NCI-H226 (cell line): ENCODE results near the gene MAGEA9B.
"Not testable (repeated sequence)": the region's sequence is repeated elsewhere in the genome, so short reads cannot be mapped to it uniquely, and the experiment has no call there.

Source experiments
- DNase-seq: peaks from one replicate; pipeline ENCODE4 v3.0.0-alpha.2; 2015

The MAGEA9B gene, protein sequence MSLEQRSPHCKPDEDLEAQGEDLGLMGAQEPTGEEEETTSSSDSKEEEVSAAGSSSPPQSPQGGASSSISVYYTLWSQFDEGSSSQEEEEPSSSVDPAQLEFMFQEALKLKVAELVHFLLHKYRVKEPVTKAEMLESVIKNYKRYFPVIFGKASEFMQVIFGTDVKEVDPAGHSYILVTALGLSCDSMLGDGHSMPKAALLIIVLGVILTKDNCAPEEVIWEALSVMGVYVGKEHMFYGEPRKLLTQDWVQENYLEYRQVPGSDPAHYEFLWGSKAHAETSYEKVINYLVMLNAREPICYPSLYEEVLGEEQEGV

GRCh38 chrX:149587359-149587758 is at the start of gene MAGEA9B:
Gene MAGEA9B, minus strand, starts transcription at chrX:149587459. Its CDS starts 4,280 bp downstream, at chrX:149583179.
- DNase-seq = not testable (repeated sequence)

GRCh38 chrX:149633511-149633910 is 46.3 kb upstream of the MAGEA9B start:
- DNase-seq = no peak

GRCh38 chrX:149631234-149632165 is 44.2 kb upstream of the MAGEA9B start, which contains the start of gene TMEM185A:
Gene TMEM185A, minus strand, starts transcription at chrX:149631792. Its CDS starts 212 bp downstream, at chrX:149631580.
- DNase-seq = peak; percentile 32

GRCh38 chrX:149630681-149631233 is 43.5 kb upstream of the MAGEA9B start:
- DNase-seq = no peak

DNA sequence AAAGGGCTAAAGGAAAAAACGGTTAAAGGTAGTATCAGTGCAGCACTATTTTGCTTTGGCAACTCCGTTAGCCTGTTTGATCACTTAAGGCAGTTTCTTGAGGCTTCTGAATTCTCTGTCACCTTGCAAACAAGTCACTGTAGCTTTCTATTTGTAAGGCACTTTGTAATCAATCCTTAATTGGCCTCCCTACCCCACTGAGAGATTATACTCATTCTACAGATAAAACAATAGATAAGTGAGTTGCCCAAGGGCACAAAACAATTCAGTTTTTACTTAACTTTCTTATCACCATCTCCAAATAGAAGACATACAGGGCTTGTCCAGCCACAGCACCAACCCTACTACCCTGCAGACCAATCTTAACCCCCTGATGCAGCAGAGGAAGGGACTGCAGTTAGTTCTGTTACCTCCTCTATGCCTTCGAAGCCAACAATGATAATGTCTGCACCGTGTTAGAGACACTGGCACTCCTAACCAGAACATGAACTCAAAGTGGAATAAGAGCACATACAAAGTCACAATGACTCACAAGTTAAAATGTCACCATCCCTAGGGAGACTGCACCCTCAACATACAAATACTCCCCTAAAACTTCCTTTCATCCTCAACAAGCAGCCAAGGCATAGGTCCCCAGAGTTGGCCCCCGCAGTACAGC is 42.6 kb upstream of the MAGEA9B start:
- DNase-seq = no peak

GRCh38 chrX:149628768-149629167 is 41.5 kb upstream of the MAGEA9B start:
- DNase-seq = no peak

DNA sequence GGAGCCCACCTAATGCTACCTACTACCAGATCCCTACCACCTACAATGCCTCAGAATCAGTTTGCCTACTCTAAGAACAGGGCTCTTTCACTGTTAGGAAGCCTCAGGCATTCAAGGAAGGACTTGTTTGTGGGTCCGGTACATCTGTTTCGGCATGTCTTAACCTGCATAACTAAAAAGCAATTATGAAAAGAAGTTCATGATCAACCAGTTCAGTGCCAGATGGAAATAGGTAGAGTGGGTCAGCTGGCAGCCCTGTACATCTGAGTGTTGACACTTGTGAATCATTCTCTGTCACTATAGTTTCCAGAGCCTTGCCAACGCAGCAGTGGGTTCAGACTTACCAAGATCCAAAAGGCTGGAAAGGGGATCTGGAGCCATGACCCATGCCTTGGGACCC is 41.0 kb upstream of the MAGEA9B start:
- no peak for DNase-seq

- not testable (repeated sequence) for DNase-seq
These were observed 39.6 kb upstream of the MAGEA9B start for GRCh38 chrX:149626829-149627228.

DNA sequence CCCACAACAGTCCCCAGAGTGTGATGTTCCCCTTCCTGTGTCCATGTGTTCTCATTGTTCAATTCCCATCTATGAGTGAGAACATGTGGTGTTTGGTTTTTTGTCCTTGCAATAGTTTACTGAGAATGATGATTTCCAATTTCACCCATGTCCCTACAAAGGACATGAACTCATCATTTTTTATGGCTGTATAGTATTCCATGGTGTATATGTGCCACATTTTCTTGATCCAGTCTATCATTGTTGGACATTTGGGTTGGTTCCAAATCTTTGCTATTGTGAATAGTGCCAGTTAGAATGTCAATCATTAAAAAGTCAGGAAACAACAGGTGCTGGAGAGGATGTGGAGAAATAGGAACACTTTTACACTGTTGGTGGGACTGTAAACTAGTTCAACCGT is 32.4 kb upstream of the MAGEA9B start:
- DNase-seq = not testable (repeated sequence)

DNA sequence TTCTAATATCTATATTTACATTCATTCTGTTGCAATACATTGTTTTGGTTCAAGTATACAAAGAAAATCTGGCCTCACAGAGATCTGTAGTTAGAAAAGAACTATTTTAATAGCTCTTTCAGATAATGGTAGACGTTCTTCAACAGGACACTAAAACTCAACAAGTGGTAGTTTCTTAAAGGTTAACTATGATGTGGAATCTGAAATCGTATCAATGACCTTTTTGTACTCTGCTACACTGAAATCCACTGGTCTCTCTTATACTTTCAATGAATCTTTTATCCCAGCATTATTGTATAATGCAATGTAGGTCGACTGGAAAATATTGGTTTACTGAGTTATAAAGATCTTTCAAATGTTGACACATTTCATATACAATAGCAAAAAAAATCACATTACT is 31.6 kb upstream of the MAGEA9B start:
- no peak for DNase-seq

DNA sequence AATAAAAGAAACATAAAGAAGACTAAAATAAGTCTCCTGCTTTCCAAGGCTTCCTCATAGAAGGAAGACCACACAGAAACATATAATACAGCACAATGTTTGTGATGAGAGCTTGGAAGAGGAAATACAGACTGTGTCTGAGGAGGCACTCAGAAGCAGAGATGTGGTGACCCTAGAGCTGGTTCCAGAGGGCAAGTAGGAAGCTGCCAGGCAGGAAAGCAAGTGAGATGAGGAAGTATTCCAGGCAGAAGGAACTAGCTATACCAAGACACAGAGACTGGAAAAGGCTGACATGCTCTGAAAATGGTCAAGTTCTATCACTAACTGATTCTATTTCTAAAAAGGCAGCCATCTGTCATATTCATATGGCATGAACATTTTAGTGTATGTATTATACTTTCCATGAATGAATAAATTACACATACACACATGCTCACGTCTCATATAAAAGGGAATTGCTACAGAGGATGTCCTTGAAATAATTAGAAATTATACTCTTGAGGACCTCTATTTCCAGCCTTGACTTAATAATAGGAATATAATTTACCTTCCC is 24.4 kb upstream of the MAGEA9B start:
- DNase-seq = no peak

- DNase-seq = no peak
These were observed 23.3 kb upstream of the MAGEA9B start for GRCh38 chrX:149610511-149610910.

DNA sequence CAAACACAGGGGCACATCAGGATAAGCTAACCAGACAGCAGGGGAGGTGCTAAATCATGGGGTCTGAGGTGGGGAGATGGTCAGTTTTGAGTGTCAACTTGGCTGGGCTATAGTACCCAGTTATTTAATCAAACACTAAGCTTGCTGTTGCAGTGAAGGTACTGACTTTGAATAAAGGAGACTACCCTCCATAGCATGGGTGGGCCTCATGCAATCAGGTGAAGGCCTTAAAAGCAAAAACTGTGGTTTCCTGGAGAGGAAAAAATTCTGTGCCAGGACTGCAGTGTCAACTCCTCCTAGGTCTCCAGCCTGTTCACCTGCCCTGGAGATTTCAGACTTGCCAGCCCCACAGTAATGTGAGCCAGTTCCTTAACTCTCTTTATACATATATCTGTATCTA is 20.4 kb upstream of the MAGEA9B start:
- no peak for DNase-seq

- not testable (repeated sequence) for DNase-seq
These were observed 18.1 kb upstream of the MAGEA9B start for GRCh38 chrX:149605248-149605885.

- DNase-seq = not testable (repeated sequence)
These were observed 11.3 kb upstream of the MAGEA9B start for GRCh38 chrX:149598603-149599002.

GRCh38 chrX:149595943-149596342 is 8.7 kb upstream of the MAGEA9B start:
- DNase-seq = not testable (repeated sequence)

DNA sequence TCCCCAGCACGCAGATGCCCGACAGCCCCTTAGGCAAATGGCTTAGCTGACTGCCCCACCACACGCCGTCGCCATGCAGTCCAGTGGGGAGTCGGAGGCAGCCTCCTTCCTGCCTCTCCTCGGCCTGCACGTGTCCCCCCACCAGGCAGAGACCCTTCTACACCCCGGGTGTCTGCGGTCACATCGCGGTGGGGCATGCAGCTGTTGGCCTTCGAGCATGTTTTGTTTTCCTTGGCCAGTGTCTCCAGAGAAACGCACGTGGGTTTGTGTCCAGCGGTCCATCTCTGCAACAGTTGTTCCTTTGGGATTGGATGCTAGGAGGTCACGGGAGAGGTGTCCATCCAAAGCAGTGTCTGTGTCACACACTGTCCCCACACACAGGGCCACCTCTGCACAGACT is 8.0 kb upstream of the MAGEA9B start, which contains the start of gene HSFX2:
TSS of gene HSFX2 (minus strand) at position 101 of the 400 bp plus-strand sequence. CDS start 614 bp downstream, outside the sequence.
- DNase-seq = not testable (repeated sequence)

GRCh38 chrX:149590993-149591392 is 3.7 kb upstream of the MAGEA9B start:
- not testable (repeated sequence) for DNase-seq

- DNase-seq = not testable (repeated sequence)
These were observed 1.6 kb downstream of the MAGEA9B start for GRCh38 chrX:149585631-149586030.

- DNase-seq = not testable (repeated sequence)
These were observed 13.8 kb downstream of the MAGEA9B start for GRCh38 chrX:149573456-149573855.

DNA sequence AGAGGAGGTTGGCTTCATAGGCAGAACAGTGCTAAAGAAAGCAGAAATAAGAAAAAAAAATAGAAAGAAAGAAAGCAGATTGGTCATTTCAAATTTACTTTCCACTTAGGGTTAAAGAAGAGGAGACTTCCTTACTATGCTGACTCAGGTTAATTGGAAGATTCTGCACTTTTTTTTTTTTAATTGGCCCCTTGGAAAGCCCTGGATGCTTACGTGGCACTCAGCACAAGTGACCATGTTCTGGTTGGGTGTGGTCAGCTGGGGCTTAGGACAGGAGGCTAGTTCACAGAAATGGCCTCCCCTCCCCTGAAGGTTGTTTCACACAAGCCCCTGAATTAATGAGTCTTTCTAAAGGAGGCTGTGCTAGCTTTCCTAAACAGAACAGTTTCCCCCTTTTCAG is 14.5 kb downstream of the MAGEA9B start:
- DNase-seq = no peak

- no peak for DNase-seq
These were observed 15.5 kb downstream of the MAGEA9B start for GRCh38 chrX:149571770-149572169.
